ENCODE data around the gene PALMD. TPM values are rescaled to one million over a fixed set of nuclear protein-coding genes. Genes with fewer than 3 reads are reported as not detected.

The PALMD gene
- total RNA-seq, 1 experiment from 2014 or later: not detected

GRCh38 chr1:99601208-99601607 is 44.7 kb upstream of the PALMD start:
- H3K27ac Mint-ChIP-seq: no peak overlapping the region
- H3K36me3 Mint-ChIP-seq (ENCODE audit: insufficient read depth in 1 of 3, low read depth in 3 of 3): no peaks in the 10 kb centered on the region
- H3K23me2 ChIP-seq (ENCODE audit: insufficient read length, low read depth, low read length, poor library complexity, severe bottlenecking): no peaks in the 10 kb centered on the region
- WGBS (ENCODE audit: extremely low coverage, insufficient read length, low lambda C conversion rate): no CpG with 5 or more reads among the region's 3 CpGs
- no peak overlapping the region for H2BK5ac ChIP-seq (ENCODE audit: insufficient read length, low read length)
- H3K18ac ChIP-seq (ENCODE audit: insufficient read length, low read depth, low read length): no peak overlapping the region
- H3K23ac ChIP-seq (ENCODE audit: insufficient read length, low read depth, low read length): no peak overlapping the region
- H3K79me2 ChIP-seq (ENCODE audit: insufficient read depth, low read length): no peaks in the 10 kb centered on the region
- TF ChIP-seq CTCF (conservative IDR thresholded peaks at IDR 0.05): no peak
- no peaks in the 10 kb centered on the region for H3K4me1 Mint-ChIP-seq
- H3K4ac ChIP-seq (ENCODE audit: low read depth, low read length): no peak overlapping the region
- no peaks in the 10 kb centered on the region for H3K27me3 ChIP-seq (ENCODE audit: insufficient read depth, low read length)
- H3K27ac ChIP-seq (ENCODE audit: insufficient read length, low read depth, low read length): no peak overlapping the region
- no peaks in the 10 kb centered on the region for H3K4me1 ChIP-seq (ENCODE audit: insufficient read depth, low read length)
- H4K91ac ChIP-seq (ENCODE audit: insufficient read length, low read depth, low read length): no peak overlapping the region
- H2BK20ac ChIP-seq (ENCODE audit: low read depth, low read length, poor library complexity, severe bottlenecking): no peak overlapping the region
- H4K5ac ChIP-seq (ENCODE audit: insufficient read length, low read depth, low read length): no peak overlapping the region
- no peak overlapping the region for H3K56ac ChIP-seq (ENCODE audit: insufficient read length, low read depth, low read length)
- no peak overlapping the region for H2AK5ac ChIP-seq (ENCODE audit: insufficient read length, low read length)
- H2AFZ ChIP-seq (ENCODE audit: low read length): no peak overlapping the region
- H4K20me1 ChIP-seq (ENCODE audit: control insufficient read depth, insufficient read depth, insufficient read length): no peaks in the 10 kb centered on the region
- no peaks in the 10 kb centered on the region for H3K9me3 Mint-ChIP-seq
- H3K9ac ChIP-seq (ENCODE audit: extremely low read depth, insufficient read length, low read length): no peak overlapping the region
- H3K14ac ChIP-seq (ENCODE audit: insufficient read depth, low read length): no peak overlapping the region
- H3T11ph ChIP-seq (ENCODE audit: low read length): no peak overlapping the region
- H2BK12ac ChIP-seq (ENCODE audit: insufficient read length, low read depth, low read length): no peak overlapping the region
- H4K8ac ChIP-seq (replicated peaks; ENCODE audit: insufficient read length, low read depth, low read length): no peak overlapping the region
- H2BK120ac ChIP-seq (ENCODE audit: low read depth, low read length, poor library complexity, severe bottlenecking): no peak overlapping the region
- H2BK15ac ChIP-seq (ENCODE audit: low read depth, low read length): no peak overlapping the region
- H3K4me2 ChIP-seq (ENCODE audit: insufficient read depth, insufficient read length, low read length): no peak overlapping the region
- H3K27me3 Mint-ChIP-seq (ENCODE audit: low read depth): no peaks in the 10 kb centered on the region
- no peak for DNase-seq
- H3K79me1 ChIP-seq (ENCODE audit: insufficient read depth, low read depth, low read length, poor library complexity, severe bottlenecking): no peaks in the 10 kb centered on the region
- no peaks in the 10 kb centered on the region for H3K9me3 ChIP-seq (ENCODE audit: control insufficient read depth, low read depth, low read length)
- no peak overlapping the region for H3K4me3 Mint-ChIP-seq

Measured in H9 (cell line).